ENCODE measurements around the gene SPATA24.
"Not testable (repeated sequence)": the region's sequence is repeated elsewhere in the genome, so short reads cannot be mapped to it uniquely, and the experiment has no call there.

The SPATA24 gene, protein sequence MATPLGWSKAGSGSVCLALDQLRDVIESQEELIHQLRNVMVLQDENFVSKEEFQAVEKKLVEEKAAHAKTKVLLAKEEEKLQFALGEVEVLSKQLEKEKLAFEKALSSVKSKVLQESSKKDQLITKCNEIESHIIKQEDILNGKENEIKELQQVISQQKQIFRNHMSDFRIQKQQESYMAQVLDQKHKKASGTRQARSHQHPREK

GRCh38 chr5:139403787-139404483 is at the start of gene SPATA24:
Gene SPATA24 (minus strand): TSS chr5:139404089. CDS start chr5:139404060, 29 bp downstream.
- DNase-seq (ENCODE audit: low read depth, low spot score) = peak; percentile 95

DNA sequence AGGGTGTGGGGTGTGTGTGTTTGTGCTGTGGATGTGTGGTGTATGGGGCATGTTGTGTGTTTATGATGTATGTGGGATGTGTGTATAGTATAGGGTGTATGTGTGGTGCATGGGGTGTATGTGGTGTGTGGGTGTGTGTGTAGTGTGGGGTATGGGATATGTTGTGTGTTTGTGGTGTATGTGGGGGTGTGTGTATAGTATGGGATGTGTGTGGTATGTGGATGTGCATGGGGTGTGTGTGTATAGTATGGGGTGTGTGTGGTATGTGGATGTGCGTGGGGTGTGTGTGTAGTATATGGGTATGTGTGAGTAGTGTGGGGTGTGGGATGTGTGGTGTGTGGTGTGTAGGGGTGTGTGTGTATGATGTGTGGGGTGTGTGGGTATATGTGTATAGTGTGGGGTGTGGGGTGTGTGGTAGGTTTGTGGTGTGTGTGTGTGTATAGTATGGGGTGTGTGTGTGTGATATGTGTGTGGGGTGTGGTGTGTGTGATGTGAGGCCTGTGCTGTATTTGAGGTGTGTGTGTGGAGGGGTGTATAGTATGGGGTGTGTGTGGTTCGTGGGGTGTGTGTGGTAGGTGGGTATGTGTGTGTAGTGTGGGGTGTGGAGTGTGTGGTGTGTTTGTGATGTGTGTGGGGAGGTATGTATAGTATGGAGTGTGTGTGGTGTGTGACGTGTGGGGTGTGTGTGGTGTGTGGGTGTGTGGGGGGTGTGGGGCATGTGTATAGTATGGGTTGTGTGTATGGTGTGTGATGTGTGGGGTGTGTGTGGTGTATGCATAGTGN is 48.2 kb upstream of the SPATA24 start:
- no peak for DNase-seq (ENCODE audit: low read depth, low spot score)

GRCh38 chr5:139451176-139451575 is 47.3 kb upstream of the SPATA24 start:
- no peak for DNase-seq (ENCODE audit: low read depth, low spot score)

- DNase-seq (ENCODE audit: low read depth, low spot score) = no peak
Measured at GRCh38 chr5:139446956-139447779, 43.3 kb upstream of the SPATA24 start.

- DNase-seq (ENCODE audit: low read depth, low spot score) = no peak
Measured at GRCh38 chr5:139445325-139446170, 41.7 kb upstream of the SPATA24 start.

DNA sequence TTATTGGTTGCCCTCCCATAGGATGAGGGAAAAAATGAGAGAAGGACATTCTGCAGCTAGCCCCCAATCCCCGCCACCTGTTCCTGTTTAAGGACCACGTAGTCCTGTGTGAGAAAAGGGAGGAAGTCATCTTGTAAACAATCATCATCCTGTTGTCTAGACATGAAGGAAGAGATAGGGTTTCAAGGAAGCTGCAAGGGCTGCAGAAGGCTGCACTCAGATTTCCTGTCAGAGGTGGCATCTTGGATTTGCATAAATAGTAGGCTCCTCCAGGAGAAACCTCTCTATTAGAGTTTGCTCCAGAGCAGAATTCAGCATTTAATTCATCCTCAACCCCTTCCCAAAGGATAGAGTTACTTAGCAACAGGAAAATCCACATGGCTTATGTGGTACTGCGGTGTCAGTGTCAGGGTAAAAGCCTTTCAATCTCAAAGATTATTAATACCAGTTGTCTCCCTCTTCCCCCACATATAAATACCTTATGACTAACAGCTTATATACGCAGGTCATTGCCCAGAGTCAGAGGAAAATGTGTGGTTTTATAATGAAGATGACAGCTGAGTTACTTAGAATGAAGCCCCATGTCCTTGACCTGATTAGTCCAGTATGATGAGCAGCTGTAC is 40.1 kb upstream of the SPATA24 start:
- DNase-seq (ENCODE audit: low read depth, low spot score) = no peak

DNA sequence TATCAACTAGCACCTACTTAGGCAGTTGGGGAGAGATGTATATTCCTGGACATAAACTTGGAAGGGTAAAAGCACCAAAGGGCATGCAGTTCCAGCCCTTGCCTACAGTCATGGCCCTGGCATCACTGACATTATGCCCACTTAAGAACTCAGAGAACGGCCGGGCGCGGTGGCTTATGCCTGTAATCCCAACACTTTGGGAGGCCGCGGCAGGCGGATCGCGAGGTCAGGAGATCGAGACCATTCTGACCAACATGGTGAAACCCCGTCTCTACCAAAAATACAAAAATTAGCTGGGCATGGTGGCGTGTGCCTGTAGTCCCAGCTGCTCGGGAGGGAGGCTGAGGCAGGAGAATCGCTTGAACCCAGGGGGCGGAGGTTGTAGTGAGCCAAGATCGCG is 36.5 kb upstream of the SPATA24 start:
- DNase-seq (ENCODE audit: low read depth, low spot score) = not testable (repeated sequence)

GRCh38 chr5:139439013-139439903 is 35.4 kb upstream of the SPATA24 start, which contains the start of gene DNAJC18:
Gene DNAJC18 (minus strand): TSS chr5:139439525. CDS start chr5:139439445, 80 bp downstream.
- no peak for DNase-seq (ENCODE audit: low read depth, low spot score)

GRCh38 chr5:139438707-139439012 is 34.8 kb upstream of the SPATA24 start:
- no peak for DNase-seq (ENCODE audit: low read depth, low spot score)

DNA sequence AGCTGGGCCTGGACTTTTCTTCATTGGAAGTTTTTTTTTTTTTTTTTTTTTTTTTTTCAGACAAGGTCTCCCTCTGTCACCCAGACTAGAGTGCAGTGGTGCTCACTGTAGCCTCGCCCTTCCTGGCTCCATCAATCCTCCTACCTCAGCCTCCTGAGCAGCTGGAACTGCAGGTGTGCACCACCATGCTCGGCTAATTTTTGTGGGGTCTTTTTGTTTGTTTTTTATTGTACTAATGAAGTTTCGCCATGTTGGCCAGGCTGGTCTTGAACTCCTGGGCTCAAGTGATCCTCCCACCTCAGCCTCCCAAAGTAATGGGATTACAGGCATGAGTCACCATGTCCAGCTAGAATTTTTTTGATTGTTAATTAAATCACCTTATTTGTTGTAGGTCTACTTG is 31.8 kb upstream of the SPATA24 start:
- no peak for DNase-seq (ENCODE audit: low read depth, low spot score)

- DNase-seq (ENCODE audit: low read depth, low spot score) = no peak
Measured at GRCh38 chr5:139431706-139432105, 27.8 kb upstream of the SPATA24 start.

DNA sequence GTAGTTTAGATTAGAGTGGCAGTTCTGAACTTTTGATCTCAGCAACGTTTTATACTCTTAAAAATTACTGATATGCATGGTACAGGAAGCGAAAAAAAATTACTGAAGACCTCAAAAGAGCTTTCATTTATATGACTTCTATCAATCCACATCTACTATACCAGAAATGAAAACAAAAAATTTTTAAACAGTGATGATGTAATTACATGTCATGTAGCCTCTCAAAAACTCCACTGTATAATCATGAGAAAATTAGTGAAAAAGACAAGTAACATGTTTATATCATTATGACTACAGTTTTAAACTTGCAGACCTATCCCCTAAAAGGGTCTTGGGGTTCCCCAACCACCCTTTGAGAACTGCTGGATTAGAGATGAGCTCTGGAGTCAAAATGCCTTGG is 26.1 kb upstream of the SPATA24 start:
- no peak for DNase-seq (ENCODE audit: low read depth, low spot score)

- DNase-seq (ENCODE audit: low read depth, low spot score) = no peak
Measured at GRCh38 chr5:139426203-139426885, 22.5 kb upstream of the SPATA24 start.

DNA sequence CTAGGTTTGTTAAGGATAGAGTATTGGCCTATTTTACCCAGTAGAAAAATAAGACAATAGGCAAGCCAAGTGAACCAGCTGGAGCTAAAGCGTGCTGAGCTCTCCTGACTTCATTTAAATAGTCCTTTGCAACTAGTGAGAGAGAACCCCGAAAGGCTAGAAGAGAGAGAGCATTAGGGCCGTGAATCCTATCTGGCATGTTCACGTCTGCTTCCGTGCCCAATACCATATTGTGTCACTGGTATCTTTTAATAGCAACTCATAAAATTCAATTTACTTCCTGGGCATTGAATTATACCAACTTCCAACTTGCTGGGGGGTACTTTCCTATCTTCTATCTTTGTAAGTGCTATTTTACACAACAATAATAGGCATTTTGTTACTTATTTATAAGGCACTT is 21.6 kb upstream of the SPATA24 start:
- DNase-seq (ENCODE audit: low read depth, low spot score) = no peak

GRCh38 chr5:139422307-139422893 is 18.5 kb upstream of the SPATA24 start:
- DNase-seq (ENCODE audit: low read depth, low spot score) = no peak

DNA sequence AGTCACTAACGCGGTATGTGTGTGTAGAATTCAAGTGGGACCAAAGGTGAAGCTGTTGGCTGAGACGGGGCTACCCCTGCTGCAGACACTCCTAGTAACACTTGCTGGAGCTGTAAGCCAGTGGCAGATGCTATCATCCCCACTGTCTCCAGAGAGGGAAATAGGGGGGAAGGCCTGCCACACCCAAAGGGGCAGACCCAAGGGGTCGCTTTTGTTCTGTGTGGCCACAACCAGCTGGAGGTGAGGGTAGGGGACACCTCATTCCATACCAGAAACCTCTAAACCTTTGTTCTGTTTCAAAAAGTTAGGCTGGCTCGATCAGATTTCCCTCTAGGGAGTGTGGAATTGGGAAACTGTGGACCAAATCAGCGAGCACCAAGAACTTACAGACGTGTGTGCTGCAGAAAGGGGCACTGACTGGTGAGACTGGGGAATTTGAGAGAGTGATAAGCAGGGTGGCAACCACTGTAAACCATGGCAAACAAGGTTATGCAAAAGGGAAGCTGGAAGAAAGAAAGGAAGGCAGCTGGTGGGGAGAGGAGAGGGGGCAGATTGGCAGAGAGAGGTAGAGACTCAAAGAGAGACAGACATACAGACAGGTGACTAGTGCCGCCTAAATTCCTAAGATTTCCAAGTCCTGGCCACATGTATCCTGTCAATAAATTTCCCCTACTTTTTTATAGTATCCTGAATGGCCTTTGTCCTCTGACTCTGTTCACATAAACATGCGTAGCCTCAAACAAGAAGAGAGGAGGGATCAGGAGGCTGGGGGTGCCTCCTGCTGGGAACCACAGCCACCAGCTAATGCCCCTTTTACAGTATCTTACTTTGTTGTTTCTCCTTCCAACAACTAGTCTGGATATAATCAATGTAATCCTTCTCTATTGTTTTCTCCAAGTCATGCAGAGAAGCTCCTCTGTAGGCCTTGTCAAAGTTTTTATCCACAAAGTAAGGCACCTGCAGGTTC is 15.6 kb upstream of the SPATA24 start:
- DNase-seq (ENCODE audit: low read depth, low spot score) = no peak

DNA sequence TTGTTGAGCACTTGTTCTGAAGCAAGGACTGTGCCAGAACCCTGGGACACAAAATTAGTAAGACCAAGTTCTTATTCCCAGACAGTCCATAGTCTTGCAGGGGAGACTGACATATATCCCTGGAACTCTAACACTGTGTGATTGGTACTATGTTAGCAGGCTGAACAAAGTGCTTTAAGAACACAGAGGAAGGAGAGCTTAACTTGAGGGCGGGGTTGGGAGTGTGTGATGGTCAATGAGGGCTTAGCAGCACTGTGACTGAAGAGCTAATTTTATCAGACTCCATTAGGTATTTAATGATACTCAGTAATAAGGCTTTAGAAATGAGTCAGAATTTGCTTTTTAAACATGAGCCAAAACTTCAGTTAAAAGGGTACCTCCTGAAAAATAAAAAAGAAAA is 14.9 kb upstream of the SPATA24 start:
- DNase-seq (ENCODE audit: low read depth, low spot score) = no peak
